ENCODE measurements around the gene NFATC3.
"Not testable (repeated sequence)": the region's sequence is repeated elsewhere in the genome, so short reads cannot be mapped to it uniquely, and the experiment has no call there.

The NFATC3 gene

GRCh38 chr16:68144008-68144407, 58.8 kb downstream of the NFATC3 start:
- DNase-seq (ENCODE audit: low read depth) = no peak
- no peak for TF ChIP-seq CTCF (IDR thresholded peaks at IDR 0.05; ENCODE audit: low read length, missing control alignments)
- H3K4me3 ChIP-seq (replicated peaks; ENCODE audit: low read depth, low read length) = no peak overlapping the region

GRCh38 chr16:68146585-68146984, 61.4 kb downstream of the NFATC3 start:
- no peak for TF ChIP-seq CTCF (IDR thresholded peaks at IDR 0.05; ENCODE audit: low read length, missing control alignments)
- peak; percentile 72 for DNase-seq (ENCODE audit: low read depth)
- no peak overlapping the region for H3K4me3 ChIP-seq (replicated peaks; ENCODE audit: low read depth, low read length)

GRCh38 chr16:68147444-68147843, 62.3 kb downstream of the NFATC3 start:
- no peak overlapping the region for H3K4me3 ChIP-seq (replicated peaks; ENCODE audit: low read depth, low read length)
- no peak for TF ChIP-seq CTCF (IDR thresholded peaks at IDR 0.05; ENCODE audit: low read length, missing control alignments)
- peak; percentile 15 for DNase-seq (ENCODE audit: low read depth)

GRCh38 chr16:68149596-68149995, 64.4 kb downstream of the NFATC3 start:
- no peak overlapping the region for H3K4me3 ChIP-seq (replicated peaks; ENCODE audit: low read depth, low read length)
- TF ChIP-seq CTCF (IDR thresholded peaks at IDR 0.05; ENCODE audit: low read length, missing control alignments) = no peak
- no peak for DNase-seq (ENCODE audit: low read depth)

- no peak for DNase-seq (ENCODE audit: low read depth)
- TF ChIP-seq CTCF (IDR thresholded peaks at IDR 0.05; ENCODE audit: low read length, missing control alignments) = no peak
- H3K4me3 ChIP-seq (replicated peaks; ENCODE audit: low read depth, low read length) = no peak overlapping the region
Measured at GRCh38 chr16:68155425-68155824, 70.3 kb downstream of the NFATC3 start.

- no peak overlapping the region for H3K4me3 ChIP-seq (replicated peaks; ENCODE audit: low read depth, low read length)
- TF ChIP-seq CTCF (IDR thresholded peaks at IDR 0.05; ENCODE audit: low read length, missing control alignments) = no peak
- no peak for DNase-seq (ENCODE audit: low read depth)
Measured at GRCh38 chr16:68162413-68162812, 77.2 kb downstream of the NFATC3 start.

GRCh38 chr16:68163275-68163674, 78.1 kb downstream of the NFATC3 start:
- H3K4me3 ChIP-seq (replicated peaks; ENCODE audit: low read depth, low read length); DNase-seq (ENCODE audit: low read depth): not testable (repeated sequence)

GRCh38 chr16:68166264-68166663, 81.1 kb downstream of the NFATC3 start:
- no peak for TF ChIP-seq CTCF (IDR thresholded peaks at IDR 0.05; ENCODE audit: low read length, missing control alignments)
- H3K4me3 ChIP-seq (replicated peaks; ENCODE audit: low read depth, low read length) = no peak overlapping the region
- no peak for DNase-seq (ENCODE audit: low read depth)
